Spinal cord (tissue), 10 donors: ENCODE data around the gene HACD1. TPM values are rescaled to one million over a fixed set of nuclear protein-coding genes. Genes with fewer than 3 reads are reported as not detected.
A peak's percentile ranks its signal among the peaks of the same experiment; 100 is the strongest.

Experiments used
- DNase-seq, 6 donors: peaks; one replicate each; pipeline versions ENCODE4 v3.0.0 to v3.0.0-alpha.2; 2013 to 2015; ENCODE audit warnings: low spot score in 6 of 6, low read depth in 4 of 6
- H3K27ac ChIP-seq: one replicate; pipeline ENCODE4 v1.5.1; 2013; ENCODE audit warnings: low read depth, low read length, control low read depth
- H3K27me3 ChIP-seq: one replicate; pipeline ENCODE4 v1.6.1; 2013; ENCODE audit warnings: low read length; ENCODE audit not compliant: control insufficient read depth, insufficient read depth
- H3K36me3 ChIP-seq: one replicate; pipeline ENCODE4 v1.6.1; 2013; ENCODE audit warnings: low read length; ENCODE audit not compliant: control insufficient read depth, insufficient read depth
- H3K4me1 ChIP-seq: one replicate; pipeline ENCODE4 v1.6.1; 2013; ENCODE audit warnings: low read length; ENCODE audit not compliant: control insufficient read depth, insufficient read depth
- H3K4me3 ChIP-seq: one replicate; pipeline ENCODE4 v1.5.1; 2013; ENCODE audit warnings: low read depth, low read length, control low read depth
- H3K9me3 ChIP-seq: one replicate; pipeline ENCODE4 v1.6.1; 2013; ENCODE audit warnings: low read length; ENCODE audit not compliant: control insufficient read depth, insufficient read depth
- WGBS: methylation state at CpG from one replicate; pipeline ENCODE4 v1.1.5; 2013; ENCODE audit warnings: missing lambda C conversion rate; ENCODE audit not compliant: insufficient coverage; 5-methylcytosine and 5-hydroxymethylcytosine counted together
- polyA plus RNA-seq, 2 donors: library from polyadenylated mRNA; unstranded; fragments of 120-200 nt; gene quantifications; one replicate each; pipeline ENCODE4 v1.2.1, GENCODE V29; 2013; ENCODE audit not compliant: insufficient read length in 2 of 2
- total RNA-seq, 2 donors: library from RNA; depleted of rRNA in 1 of 2; stranded (reverse); fragments of 120-200 nt in 1 of 2; fragments of >200 nt in 1 of 2; gene quantifications; one replicate each; pipeline versions ENCODE4 v1.2.3 to v1.2.4, GENCODE V29; 2013 to 2014
- donor health status: healthy.

The HACD1 gene
- total and polyA plus RNA-seq, 4 donors = 14.0 to 24.2 (median 20.2) TPM

DNA sequence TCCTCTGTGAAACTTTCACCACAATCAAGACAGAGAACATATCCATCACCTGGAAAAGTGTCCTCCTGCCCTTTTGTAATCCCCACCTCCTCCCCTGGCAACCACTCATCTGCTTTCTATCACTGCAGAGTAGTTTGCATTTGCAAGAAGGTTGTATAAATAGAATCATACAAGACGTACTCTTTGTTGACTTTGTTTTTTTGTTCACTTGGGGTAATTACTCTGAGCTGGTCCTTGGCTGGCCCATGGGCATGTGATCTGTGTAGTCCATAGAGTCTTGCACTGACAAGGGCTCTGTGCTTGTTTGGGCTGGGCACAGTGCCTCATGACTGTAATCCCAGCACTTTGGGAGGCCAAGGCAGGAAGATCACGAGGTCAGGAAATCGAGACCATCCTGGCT, 7.8 kb upstream of the HACD1 start:
- Histone ChIP-seq H3K4me3 (no peak overlapping the region), H3K27me3 (no peaks in the 10 kb centered on the region), H3K9me3 (no peaks in the 10 kb centered on the region), H3K4me1 (no peaks in the 10 kb centered on the region), H3K27ac (no peak overlapping the region), H3K36me3 (no peaks in the 10 kb centered on the region)
- DNase-seq = no peak
- 20% methylated on average over 1 of the region's 3 CpGs for WGBS

DNA sequence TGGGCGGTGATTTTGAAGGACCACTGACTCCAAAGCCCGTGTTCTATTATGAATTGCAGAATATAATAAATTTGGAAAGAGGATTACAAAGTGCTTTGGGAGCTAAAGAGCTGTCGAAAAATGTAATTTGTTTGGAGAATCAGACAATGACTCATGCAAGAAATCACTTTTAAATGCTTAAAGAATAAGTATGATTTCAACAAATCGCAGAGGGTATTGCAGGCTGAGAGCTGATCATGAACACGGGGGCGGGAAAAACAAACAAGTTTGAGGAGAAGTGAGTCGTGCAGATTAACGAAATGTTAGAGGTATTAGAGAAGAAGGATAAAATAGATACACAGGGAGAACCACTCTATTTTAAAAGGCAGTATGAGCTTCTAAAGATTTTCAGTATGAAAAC, 4.9 kb upstream of the HACD1 start:
- DNase-seq = no peak
- Histone ChIP-seq H3K27me3 (no peaks in the 10 kb centered on the region), H3K27ac (no peak overlapping the region), H3K36me3 (no peaks in the 10 kb centered on the region), H3K9me3 (no peaks in the 10 kb centered on the region), H3K4me3 (no peak overlapping the region), H3K4me1 (peaks cover 5% of the 10 kb centered on the region)
- 86% methylated on average over 4 of the region's 8 CpGs for WGBS

DNA sequence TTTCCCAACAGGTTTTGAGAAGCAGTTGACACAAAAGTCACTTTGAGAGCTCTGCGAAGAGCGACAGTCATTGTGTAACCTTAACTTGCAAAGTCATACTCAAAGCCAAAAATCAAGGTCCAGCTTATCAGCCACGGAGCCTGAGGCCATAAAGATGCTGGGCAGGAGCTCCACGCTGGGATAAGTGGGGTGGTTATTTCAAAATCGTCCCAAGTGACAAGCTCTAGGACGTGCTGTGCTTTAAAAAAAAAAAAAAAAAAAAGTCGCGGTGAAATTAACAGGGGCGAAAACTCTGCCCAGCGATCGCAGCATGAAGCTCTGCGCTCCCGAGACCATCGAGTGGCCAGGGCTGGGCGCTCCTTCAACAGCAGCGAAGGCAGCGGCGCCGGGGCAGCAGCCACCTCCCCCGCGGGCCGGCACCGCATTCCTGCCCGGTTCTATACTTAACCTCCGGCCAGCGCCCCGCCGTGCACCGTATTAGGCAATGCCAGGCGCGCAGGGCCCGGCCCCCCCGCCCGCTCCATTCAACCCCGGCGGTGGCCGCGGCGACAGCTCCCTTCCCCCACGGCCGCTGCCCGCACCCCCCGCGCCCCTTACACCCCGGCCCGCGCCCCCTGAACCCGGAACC, 657 bp downstream of the HACD1 start:
- H3K27ac ChIP-seq = no peak overlapping the region
- DNase-seq = peak in 5 of 6 donors; percentile 4 to 61 (median 14)
- H3K4me3 ChIP-seq = peak overlapping the region; percentile 56
- H3K36me3 ChIP-seq = no peaks in the 10 kb centered on the region
- 3% methylated on average over 34 of the region's 48 CpGs for WGBS
- no peaks in the 10 kb centered on the region for H3K27me3 ChIP-seq
- no peaks in the 10 kb centered on the region for H3K9me3 ChIP-seq
- H3K4me1 ChIP-seq = peaks cover 5% of the 10 kb centered on the region

DNA sequence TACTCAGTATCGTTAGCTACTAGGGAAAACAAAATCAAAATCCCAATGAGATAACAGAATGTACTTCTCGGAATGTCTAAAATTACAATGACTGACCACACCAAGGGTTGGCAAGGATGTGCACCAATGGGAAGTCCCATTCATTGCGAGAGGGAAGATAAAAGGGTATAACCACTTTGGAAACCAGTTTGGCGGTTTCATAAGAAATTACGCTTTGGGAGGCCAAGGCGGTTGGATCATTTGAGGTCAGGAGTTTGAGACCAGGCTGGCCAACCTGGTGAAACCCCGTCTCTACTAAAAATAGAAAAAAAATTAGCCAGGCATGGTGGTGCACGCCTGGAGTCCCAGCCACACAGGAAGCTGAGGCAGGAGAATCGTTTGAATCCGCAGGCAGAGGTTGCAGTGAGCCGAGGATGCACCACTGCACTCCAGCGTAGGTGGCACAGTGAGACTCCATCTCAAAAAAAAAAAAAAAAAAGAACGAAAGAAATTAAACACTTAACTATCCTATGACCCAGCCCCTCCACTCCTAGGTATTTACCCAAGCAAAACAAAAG, 7.6 kb downstream of the HACD1 start:
- WGBS = 96% methylated on average over 9 of the region's 13 CpGs
- H3K4me3 ChIP-seq = no peak overlapping the region
- no peaks in the 10 kb centered on the region for H3K27me3 ChIP-seq
- H3K9me3 ChIP-seq = no peaks in the 10 kb centered on the region
- H3K36me3 ChIP-seq = no peaks in the 10 kb centered on the region
- H3K4me1 ChIP-seq = no peaks in the 10 kb centered on the region
- DNase-seq = no peak
- H3K27ac ChIP-seq = no peak overlapping the region

- Histone ChIP-seq H3K27ac (no peak overlapping the region), H3K36me3 (no peaks in the 10 kb centered on the region), H3K9me3 (no peaks in the 10 kb centered on the region), H3K4me1 (no peaks in the 10 kb centered on the region), H3K27me3 (no peaks in the 10 kb centered on the region), H3K4me3 (no peak overlapping the region)
- DNase-seq = peak in 5 of 6 donors; percentile 17 to 88 (median 40)
- 95% methylated on average over 2 of the region's 9 CpGs for WGBS
Observed at GRCh38 chr10:17607603-17608332, 9.4 kb downstream of the HACD1 start.

DNA sequence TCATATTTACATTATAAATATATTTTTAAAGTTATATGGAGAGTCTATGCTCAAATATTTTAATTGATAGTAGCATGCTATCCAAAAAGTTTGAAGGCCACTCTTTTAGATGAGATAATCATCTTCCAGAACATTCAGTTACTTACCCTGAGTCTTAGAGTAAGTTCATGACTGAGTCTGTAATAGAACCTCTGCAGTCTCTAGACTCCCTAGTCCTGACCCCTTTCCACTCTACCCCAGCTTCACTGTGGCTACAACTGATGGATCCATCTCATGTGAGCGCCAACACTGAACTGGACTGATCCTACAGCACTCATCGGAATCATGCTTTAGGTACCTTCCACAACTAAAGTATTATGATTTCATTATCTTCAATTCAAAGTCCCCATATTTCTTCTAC, 10.1 kb downstream of the HACD1 start:
- 64% methylated on average over 2 of the region's 2 CpGs for WGBS
- no peaks in the 10 kb centered on the region for H3K27me3 ChIP-seq

GRCh38 chr10:17606547-17607040, 10.6 kb downstream of the HACD1 start:
- Histone ChIP-seq H3K27me3 (no peaks in the 10 kb centered on the region), H3K4me1 (no peaks in the 10 kb centered on the region), H3K4me3 (no peak overlapping the region), H3K36me3 (no peaks in the 10 kb centered on the region), H3K27ac (no peak overlapping the region), H3K9me3 (no peaks in the 10 kb centered on the region)
- WGBS = no CpG with 5 or more reads among the region's 3 CpGs
- DNase-seq = no peak

More for the DNA sequence above, 10.1 kb downstream of the HACD1 start:
- no peak for DNase-seq
- no peaks in the 10 kb centered on the region for H3K4me1 ChIP-seq
- H3K4me3 ChIP-seq = no peak overlapping the region
- H3K9me3 ChIP-seq = no peaks in the 10 kb centered on the region
- no peak overlapping the region for H3K27ac ChIP-seq
- no peaks in the 10 kb centered on the region for H3K36me3 ChIP-seq

DNA sequence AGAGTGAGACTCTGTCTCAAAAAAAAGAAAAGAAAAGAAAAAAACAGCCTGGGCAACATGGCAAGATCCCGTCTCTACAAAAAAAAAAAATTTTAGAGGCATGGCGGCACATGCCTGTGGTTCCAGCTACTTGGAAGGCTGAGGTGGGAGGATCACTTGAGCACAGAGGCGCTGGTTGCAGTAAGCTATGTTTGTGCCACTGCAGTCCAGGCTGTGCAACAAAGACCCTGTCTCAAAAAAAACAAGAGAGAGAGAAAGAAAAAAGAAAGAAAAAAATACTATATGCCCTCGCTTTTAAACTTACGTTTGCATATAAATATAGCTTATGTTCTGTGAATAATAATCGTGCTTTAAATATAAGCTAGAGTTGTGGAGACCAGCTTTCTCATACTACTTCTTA, 11.2 kb downstream of the HACD1 start:
- no peaks in the 10 kb centered on the region for H3K36me3 ChIP-seq
- no peak for DNase-seq
- no peaks in the 10 kb centered on the region for H3K4me1 ChIP-seq
- no peaks in the 10 kb centered on the region for H3K27me3 ChIP-seq
- WGBS = 90% methylated on average over 2 of the region's 6 CpGs
- no peak overlapping the region for H3K27ac ChIP-seq
- no peak overlapping the region for H3K4me3 ChIP-seq
- no peaks in the 10 kb centered on the region for H3K9me3 ChIP-seq

DNA sequence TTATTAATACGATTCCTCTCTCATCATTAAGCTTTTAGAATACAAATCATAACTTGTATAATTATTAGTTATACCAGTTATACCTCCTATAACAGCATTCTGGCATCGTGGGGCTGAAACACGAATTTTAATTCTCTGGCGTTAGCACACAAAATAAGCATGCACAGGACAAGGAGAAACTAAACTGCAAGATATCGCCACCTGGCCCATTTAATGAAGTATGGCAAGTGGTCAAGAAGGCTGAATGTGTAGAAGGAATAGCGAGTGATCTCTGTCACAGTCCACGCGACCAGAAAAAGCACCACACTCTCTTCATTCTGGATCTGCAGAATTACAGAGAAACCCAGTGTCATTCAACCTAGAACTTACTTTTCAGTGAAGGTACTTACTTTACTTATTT, 18.1 kb downstream of the HACD1 start:
- Histone ChIP-seq H3K36me3 (no peaks in the 10 kb centered on the region), H3K4me3 (no peak overlapping the region), H3K27me3 (no peaks in the 10 kb centered on the region), H3K4me1 (no peaks in the 10 kb centered on the region), H3K9me3 (no peaks in the 10 kb centered on the region), H3K27ac (no peak overlapping the region)
- no CpG with 5 or more reads among the region's 8 CpGs for WGBS
- peak in 2 of 6 donors; percentile 29 to 66 for DNase-seq
